ENCODE data around the gene LRRN4. TPM values are rescaled to one million over a fixed set of nuclear protein-coding genes. Genes with fewer than 3 reads are reported as not detected.

Gene LRRN4
- 0.07 to 0.08 TPM in 2 of 5 replicates, not detected in the others for total RNA-seq (2022; extraction: Qiagen RNA extraction; ENCODE audit: low read depth)

DNA sequence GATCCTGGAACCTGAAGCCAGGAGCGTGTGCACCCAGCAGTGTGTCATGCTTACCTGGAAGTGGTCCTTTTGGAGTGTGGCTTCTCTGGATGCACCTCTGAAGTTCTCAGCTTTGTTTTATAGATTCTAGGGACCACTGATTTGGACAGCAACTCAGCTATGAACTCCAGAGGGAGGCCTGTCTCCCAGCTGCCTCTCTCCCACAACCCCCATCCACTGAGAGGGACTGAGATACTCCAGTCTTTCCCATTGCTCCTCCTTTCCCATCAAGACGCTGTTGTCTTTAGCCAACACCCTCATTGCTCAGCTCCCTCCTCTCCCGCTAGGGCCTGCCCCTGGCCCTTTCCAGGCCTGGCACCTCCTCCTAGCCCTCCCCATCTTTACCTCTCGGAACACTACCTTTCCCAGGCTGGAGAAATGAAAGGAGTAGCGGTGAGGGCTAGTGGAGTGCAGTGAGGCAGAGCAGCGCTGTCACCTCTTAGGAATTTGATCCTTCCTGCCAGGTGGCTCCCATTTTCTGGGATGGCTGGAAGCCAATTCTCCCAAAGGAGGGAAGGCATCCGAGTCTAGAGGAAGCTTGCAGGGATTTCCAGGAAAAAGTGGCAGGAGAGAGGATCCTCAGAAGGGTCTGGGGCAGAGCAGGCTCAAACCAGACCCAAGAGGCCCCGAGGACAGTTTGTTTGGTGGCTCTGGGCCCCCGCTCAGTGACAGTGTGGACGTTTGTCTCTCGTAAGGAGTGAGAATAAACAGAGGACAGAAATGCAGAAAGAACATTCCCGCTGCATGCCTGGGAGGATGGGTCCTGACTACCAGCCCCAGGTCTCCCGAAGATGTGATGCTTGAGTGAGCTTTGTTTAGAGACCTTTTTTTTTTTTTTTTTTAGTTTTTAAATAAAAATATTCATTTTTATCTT is at the start of gene LRRN4:
LRRN4 (minus strand) TSS at position 285 of the 913 bp plus-strand sequence. CDS start 1,261 bp downstream, outside the sequence.

Other genes starting within 250 kb of the LRRN4 start
- gene CHGB, start 142.6 kb downstream of the LRRN4 start, total RNA-seq (2022; extraction: Qiagen RNA extraction; ENCODE audit: low read depth): 2.6 to 3.3 TPM (median 3.0 TPM) in 5 replicates
- 32.1 to 39.8 TPM (median 34.0 TPM) in 5 replicates for gene TRMT6, start 103.5 kb downstream of the LRRN4 start, total RNA-seq (2022; extraction: Qiagen RNA extraction; ENCODE audit: low read depth)
- 14.6 to 21.6 TPM (median 20.8 TPM) in 5 replicates for gene MCM8, start 103.4 kb downstream of the LRRN4 start, total RNA-seq (2022; extraction: Qiagen RNA extraction; ENCODE audit: low read depth)
- gene CRLS1, start 47.9 kb downstream of the LRRN4 start, total RNA-seq (2022; extraction: Qiagen RNA extraction; ENCODE audit: low read depth): 31.0 to 71.9 TPM (median 64.9 TPM) in 5 replicates
- 15.8 to 17.7 TPM (median 17.0 TPM) in 5 replicates for gene FERMT1, start 69.0 kb upstream of the LRRN4 start, total RNA-seq (2022; extraction: Qiagen RNA extraction; ENCODE audit: low read depth)